Naive thymus-derived CD4-positive, alpha-beta T cell (primary cell): ENCODE data around the gene ABLIM3. TPM values are rescaled to one million over a fixed set of nuclear protein-coding genes. Genes with fewer than 3 reads are reported as not detected.
A peak's percentile ranks its signal among the peaks of the same experiment; 100 is the strongest.
"Not testable (repeated sequence)": the region's sequence is repeated elsewhere in the genome, so short reads cannot be mapped to it uniquely, and the experiment has no call there.

Source experiments
- ATAC-seq: fragments of 150-1000 bp; cut with Tn5 transposase; 2 replicates; pipeline ENCODE4 v1.10.0; 2021; ENCODE audit warnings: mild to moderate bottlenecking, moderate library complexity
- CTCF ChIA-PET: fragments of 350-600 bp; sonication (Branson Sonifier 250); formaldehyde crosslinking; loops from one replicate; lab custom pipeline; 2021; ENCODE audit warnings: antibody characterized with exemption; lab: Charles Lee
- POLR2A ChIA-PET: fragments of 350-600 bp; sonication (Branson Sonifier 250); formaldehyde crosslinking; loops from one replicate; lab custom pipeline; 2021; ENCODE audit warnings: antibody characterized with exemption, inconsistent platforms; lab: Charles Lee
- DNase-seq, 9 donors: peaks; one replicate each; pipeline versions ENCODE4 v3.0.0 to v3.0.0-alpha.2; 2020 to 2022; ENCODE audit warnings: mixed read lengths in 1 of 9
- H3K27ac ChIP-seq: one replicate; pipeline ENCODE4 v1.7.0; 2013; ENCODE audit warnings: mild to moderate bottlenecking, low read depth, low read length, moderate library complexity
- H3K27me3 ChIP-seq, 2 donors: one replicate each; pipeline ENCODE4 v1.7.0; 2013; ENCODE audit warnings: low read length in 2 of 2, mild to moderate bottlenecking in 2 of 2, moderate library complexity in 2 of 2; ENCODE audit not compliant: control insufficient read depth in 2 of 2, insufficient read depth in 2 of 2
- H3K36me3 ChIP-seq, 3 experiments: 1 replicate in 2 of 3; 2 replicates in 1 of 3; pipeline ENCODE4 v1.7.0; 2013; ENCODE audit warnings: low read length in 3 of 3, mild to moderate bottlenecking in 3 of 3, moderate library complexity in 1 of 3; ENCODE audit not compliant: insufficient read depth in 3 of 3, control insufficient read depth in 2 of 3
- H3K4me1 ChIP-seq, 2 donors: one replicate each; pipeline ENCODE4 v1.7.0; 2013; ENCODE audit warnings: low read length in 2 of 2, mild to moderate bottlenecking in 2 of 2, moderate library complexity in 1 of 2; ENCODE audit not compliant: control insufficient read depth in 2 of 2, insufficient read depth in 2 of 2
- H3K4me3 ChIP-seq: 2 replicates; pipeline ENCODE4 v1.7.0; 2013; ENCODE audit warnings: mild to moderate bottlenecking, low read length
- H3K9me3 ChIP-seq, 3 experiments: 1 replicate in 2 of 3; 2 replicates in 1 of 3; pipeline ENCODE4 v1.7.0; 2013; ENCODE audit warnings: low read length in 3 of 3; ENCODE audit not compliant: control insufficient read depth in 2 of 3
- H3K27ac Mint-ChIP-seq, 9 donors: one replicate each; pipeline ENCODE4 v1.8.0; 2020 to 2022; ENCODE audit warnings: mixed read lengths in 9 of 9, mild to moderate bottlenecking in 8 of 9, moderate library complexity in 5 of 9, inconsistent platforms in 2 of 9
- H3K27me3 Mint-ChIP-seq, 5 donors: one replicate each; pipeline ENCODE4 v1.8.0; 2021 to 2022; ENCODE audit warnings: mixed read lengths in 5 of 5, mild to moderate bottlenecking in 1 of 5
- H3K36me3 Mint-ChIP-seq, 5 donors: one replicate each; pipeline ENCODE4 v1.8.0; 2020 to 2022; ENCODE audit warnings: mixed read lengths in 5 of 5, mild to moderate bottlenecking in 3 of 5, inconsistent platforms in 1 of 5
- H3K4me1 Mint-ChIP-seq, 7 donors: one replicate each; pipeline ENCODE4 v1.8.0; 2020 to 2022; ENCODE audit warnings: mixed read lengths in 7 of 7, mild to moderate bottlenecking in 3 of 7, inconsistent platforms in 1 of 7
- H3K4me3 Mint-ChIP-seq, 10 donors: one replicate each; pipeline ENCODE4 v1.8.0; 2020 to 2022; ENCODE audit warnings: mild to moderate bottlenecking in 10 of 10, mixed read lengths in 10 of 10, moderate library complexity in 6 of 10, inconsistent platforms in 2 of 10
- H3K9me3 Mint-ChIP-seq, 11 donors: one replicate each; pipeline ENCODE4 v1.8.0; 2020 to 2022; ENCODE audit warnings: mixed read lengths in 11 of 11, mild to moderate bottlenecking in 4 of 11, inconsistent platforms in 1 of 11, moderate library complexity in 1 of 11
- intact Hi-C, 2 donors: fragments of 100-400 bp; cut with micrococcal nuclease; formaldehyde crosslinking; loops; one replicate each; pipeline ENCODE4 v1.15.1; 2023
- polyA plus RNA-seq, 2 donors: library from polyadenylated mRNA; unstranded; fragments of 300-500 nt; fragmentation: Illumina TruSeq; gene quantifications; one replicate each; pipeline ENCODE4 v1.2.3, GENCODE V29; 2021
- total RNA-seq, 6 experiments: library from RNA in 5 of 6; stranded (reverse) in 5 of 6; gene quantifications; 1 replicate in 5 of 6; 2 replicates in 1 of 6; pipeline ENCODE4 v1.2.3 and lab custom pipeline; 2021 to 2026

ABLIM3 gene
- total and polyA plus RNA-seq, 7 experiments from 2014 or later: 0.08 to 1.3 TPM; not detected in 5

DNA sequence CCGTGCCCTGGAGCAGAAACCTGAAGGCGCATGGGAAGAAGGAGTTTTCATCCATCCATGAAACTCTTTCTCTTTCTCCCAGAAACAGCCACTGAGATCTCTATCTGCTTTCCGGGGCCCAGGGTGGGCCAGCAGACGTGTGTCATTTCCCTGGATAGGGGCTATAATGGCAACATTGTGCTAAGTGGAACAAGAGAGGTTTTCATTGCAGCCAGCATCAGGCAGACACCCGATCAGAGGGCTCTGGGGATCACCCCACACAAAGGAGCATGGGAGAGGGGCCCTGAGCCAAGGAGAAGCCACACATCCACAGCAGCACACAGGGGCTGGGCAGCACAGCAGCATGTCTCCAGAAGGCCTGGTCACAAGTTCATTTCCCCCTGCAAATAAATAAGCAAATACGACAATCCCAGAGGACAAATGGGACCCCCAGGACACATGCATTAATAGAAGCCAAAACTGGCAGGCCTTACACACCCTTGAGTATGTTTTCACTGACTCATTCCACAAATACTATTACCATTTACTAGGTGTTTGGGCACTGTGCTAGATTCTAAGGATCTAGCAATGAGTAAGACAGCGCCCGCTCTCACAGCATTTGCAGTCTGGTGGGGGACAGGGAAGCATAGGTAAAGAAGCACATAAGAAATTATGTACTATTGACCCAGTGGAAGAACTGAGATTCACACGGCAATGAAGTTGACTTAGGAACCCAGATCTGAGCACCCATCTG is 126.1 kb downstream of the ABLIM3 start:
- H3K27me3 ChIP-seq: peaks cover 0 to 3% of the 10 kb centered on the region in 2 donors
- H3K27me3 Mint-ChIP-seq: peaks cover 15 to 53% (median 21%) of the 10 kb centered on the region in 5 donors
- no peak for DNase-seq
- H3K9me3 ChIP-seq: peaks cover 0 to 5% (median 0%) of the 10 kb centered on the region in 3 experiments
- no peak for ATAC-seq
- H3K4me1 ChIP-seq: peaks cover 0 to 6% of the 10 kb centered on the region in 2 donors
- intact Hi-C loops: loop anchor here (5.0 kb wide), 3 partner anchors 35 to 535 kb away; no protein-coding TSS in a partner anchor
- no peak overlapping the region for H3K27ac Mint-ChIP-seq
- ChIA-PET POLR2A (interaction anchor here (1.9 kb wide), 1 partner anchor 27 kb away, joined by 9 read pairs; no protein-coding TSS in a partner anchor), CTCF (interaction anchor here (0.9 to 7.4 kb wide), 8 partner anchors 10 to 526 kb away, joined by 3 to 142 read pairs (median 12); partner anchors contain the start of gene ABLIM3)
- H3K36me3 ChIP-seq: no peaks in the 10 kb centered on the region
- H3K9me3 Mint-ChIP-seq: peaks cover 0 to 22% (median 3%) of the 10 kb centered on the region in 11 donors
- peaks cover 0 to 5% (median 3%) of the 10 kb centered on the region in 5 donors for H3K36me3 Mint-ChIP-seq
- H3K27ac ChIP-seq: no peak overlapping the region
- no peak overlapping the region for H3K4me3 Mint-ChIP-seq
- peaks cover 6 to 19% (median 17%) of the 10 kb centered on the region in 7 donors for H3K4me1 Mint-ChIP-seq
- no peak overlapping the region for H3K4me3 ChIP-seq

- H3K36me3 ChIP-seq: no peaks in the 10 kb centered on the region
- Mint-ChIP-seq H3K4me1 (peaks cover 7 to 22% (median 16%) of the 10 kb centered on the region in 7 donors), H3K27me3 (peaks cover 17 to 67% (median 31%) of the 10 kb centered on the region in 5 donors), H3K36me3 (peaks cover 0 to 5% (median 3%) of the 10 kb centered on the region in 5 donors), H3K9me3 (peaks cover 0 to 22% (median 3%) of the 10 kb centered on the region in 11 donors), H3K4me3 (peak overlapping the region in 2 of 10 donors; percentile 3 to 10), H3K27ac (peak overlapping the region in 1 of 9 donors; percentile 2)
- CTCF ChIA-PET: interaction anchor here (0.5 to 3.5 kb wide), 27 partner anchors 9 to 1425 kb away, joined by 3 to 36 read pairs (median 4); partner anchors contain the start of gene ABLIM3
- intact Hi-C loops: loop anchor here (1.0 to 5.0 kb wide), 10 partner anchors 26 to 537 kb away; partner anchors contain the start of gene ABLIM3 (in 2 of the 2)
- H3K27me3 ChIP-seq: peaks cover 0 to 3% of the 10 kb centered on the region in 2 donors
- ATAC-seq: peak; percentile 70
- DNase-seq: peak in 7 of 9 donors; percentile 40 to 67 (median 57)
- H3K4me1 ChIP-seq: peaks cover 0 to 6% of the 10 kb centered on the region in 2 donors
- POLR2A ChIA-PET: interaction anchor here (0.6 to 1.9 kb wide), 3 partner anchors 21 to 303 kb away, joined by 3 to 9 read pairs (median 5); no protein-coding TSS in a partner anchor
- no peak overlapping the region for H3K27ac ChIP-seq
- peaks cover 0 to 5% (median 0%) of the 10 kb centered on the region in 3 experiments for H3K9me3 ChIP-seq
- H3K4me3 ChIP-seq: no peak overlapping the region
Measured at GRCh38 chr5:149268928-149269557, 127.8 kb downstream of the ABLIM3 start.

DNA sequence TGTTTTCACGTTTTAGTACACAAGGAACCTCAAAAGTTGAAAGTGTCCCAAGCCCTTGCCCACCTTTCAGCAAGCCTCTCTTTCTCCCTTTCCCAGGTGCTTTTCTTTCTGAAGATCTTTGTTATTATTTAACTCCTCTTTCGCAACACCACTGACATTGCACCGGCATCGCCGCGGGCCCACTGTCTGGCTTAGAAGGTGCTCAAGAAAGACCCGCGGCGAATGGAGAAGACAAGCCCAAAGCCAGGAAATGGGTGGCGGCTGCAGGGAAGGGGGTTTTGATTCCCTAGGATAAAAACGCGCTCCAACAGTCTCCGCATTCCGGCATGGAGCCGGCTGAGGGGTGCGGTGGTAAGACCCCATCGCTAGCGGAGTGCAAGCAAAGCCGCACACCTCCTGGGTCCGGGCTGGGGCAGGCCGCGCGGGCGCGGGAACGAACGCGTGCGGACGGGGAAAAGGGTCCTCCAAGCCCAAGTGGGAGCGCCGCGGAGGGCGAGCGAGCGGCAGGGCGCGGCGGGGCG is 130.0 kb downstream of the ABLIM3 start:
- DNase-seq: peak in 2 of 9 donors; percentile 8 to 10
- H3K36me3 ChIP-seq: no peaks in the 10 kb centered on the region
- intact Hi-C loops: no loop called here
- peaks cover 0 to 3% of the 10 kb centered on the region in 2 donors for H3K27me3 ChIP-seq
- Mint-ChIP-seq H3K27ac (peak overlapping the region in 2 of 9 donors; percentile 3 to 60), H3K9me3 (peaks cover 0 to 22% (median 3%) of the 10 kb centered on the region in 11 donors), H3K36me3 (peaks cover 0 to 5% (median 3%) of the 10 kb centered on the region in 5 donors), H3K4me3 (peak overlapping the region; percentile 40 to 91 (median 67)), H3K4me1 (peaks cover 7 to 13% (median 9%) of the 10 kb centered on the region in 7 donors), H3K27me3 (peaks cover 17 to 73% (median 36%) of the 10 kb centered on the region in 5 donors)
- ChIA-PET POLR2A (no interaction called here), CTCF (interaction anchor here (1.2 to 3.5 kb wide), 2 partner anchors 8 to 130 kb away, joined by 4 to 36 read pairs; partner anchors contain the start of gene ABLIM3)
- ATAC-seq: no peak
- no peak overlapping the region for H3K27ac ChIP-seq
- H3K4me3 ChIP-seq: no peak overlapping the region
- no peaks in the 10 kb centered on the region for H3K4me1 ChIP-seq
- peaks cover 0 to 5% (median 0%) of the 10 kb centered on the region in 3 experiments for H3K9me3 ChIP-seq

GRCh38 chr5:149271716-149272563 is 130.6 kb downstream of the ABLIM3 start, which contains the start of gene AFAP1L1:
Gene AFAP1L1 (plus strand): TSS chr5:149271859. CDS start chr5:149271969, 110 bp downstream.
- H3K4me1 Mint-ChIP-seq: peaks cover 7 to 13% (median 9%) of the 10 kb centered on the region in 7 donors
- peaks cover 17 to 78% (median 36%) of the 10 kb centered on the region in 5 donors for H3K27me3 Mint-ChIP-seq
- peak within 1 kb of the TSS; percentile 85 to 94 (median 90) for H3K4me3 Mint-ChIP-seq
- H3K27ac ChIP-seq: no peak within 1 kb of the TSS
- ATAC-seq (peak; percentile 51), DNase-seq (peak in 6 of 9 donors; percentile 8 to 31 (median 25))
- peaks cover 0 to 5% (median 3%) of the 10 kb centered on the region in 5 donors for H3K36me3 Mint-ChIP-seq
- POLR2A ChIA-PET: interaction anchor here (0.9 kb wide), 1 partner anchor 9 kb away, joined by 3 read pairs; no protein-coding TSS in a partner anchor
- H3K4me3 ChIP-seq: peak within 1 kb of the TSS; percentile 55
- peak within 1 kb of the TSS in 4 of 9 donors; percentile 59 to 90 (median 68) for H3K27ac Mint-ChIP-seq
- intact Hi-C loops: loop anchor here in 1 of 2 donors (1.0 kb wide), 1 partner anchor 26 kb away; no protein-coding TSS in a partner anchor
- H3K36me3 ChIP-seq: no peaks in the 10 kb centered on the region
- CTCF ChIA-PET: interaction anchor here (0.6 to 1.1 kb wide), 7 partner anchors 32 to 537 kb away, joined by 3 to 5 read pairs (median 3); partner anchors contain the start of gene ABLIM3
- H3K27me3 ChIP-seq: peaks cover 0 to 3% of the 10 kb centered on the region in 2 donors
- H3K4me1 ChIP-seq: no peaks in the 10 kb centered on the region
- H3K9me3 Mint-ChIP-seq: peaks cover 0 to 22% (median 3%) of the 10 kb centered on the region in 11 donors
- H3K9me3 ChIP-seq: peaks cover 0 to 5% (median 0%) of the 10 kb centered on the region in 3 experiments

GRCh38 chr5:149272781-149273180 is 131.5 kb downstream of the ABLIM3 start:
- not testable (repeated sequence) for ATAC-seq, H3K9me3 ChIP-seq, H3K36me3 Mint-ChIP-seq, DNase-seq, H3K36me3 ChIP-seq, H3K4me3 ChIP-seq, H3K27me3 ChIP-seq, H3K4me1 ChIP-seq, H3K27ac ChIP-seq
- POLR2A ChIA-PET: interaction anchor here (0.9 kb wide), 1 partner anchor 9 kb away, joined by 3 read pairs; no protein-coding TSS in a partner anchor
- intact Hi-C loops: loop anchor here in 1 of 2 donors (1.0 kb wide), 1 partner anchor 26 kb away; no protein-coding TSS in a partner anchor
- H3K9me3 Mint-ChIP-seq: peaks cover 0 to 16% (median 3%) of the 10 kb centered on the region in 11 donors
- CTCF ChIA-PET: interaction anchor here (0.6 to 1.1 kb wide), 4 partner anchors 44 to 537 kb away, joined by 3 to 6 read pairs (median 4); no protein-coding TSS in a partner anchor
- peak overlapping the region in 8 of 10 donors; percentile 87 to 94 (median 91) for H3K4me3 Mint-ChIP-seq
- H3K27ac Mint-ChIP-seq: peak overlapping the region in 1 of 9 donors; percentile 62
- peaks cover 7 to 13% (median 9%) of the 10 kb centered on the region in 7 donors for H3K4me1 Mint-ChIP-seq
- H3K27me3 Mint-ChIP-seq: peaks cover 17 to 77% (median 36%) of the 10 kb centered on the region in 5 donors
